HUES6 (cell line): Measurements from ENCODE around the gene CTNNBL1.
A peak's percentile ranks its signal among the peaks of the same experiment; 100 is the strongest.

Experiments
- H3K27ac ChIP-seq: 2 replicates; pipeline ENCODE4 v1.7.0; 2013; ENCODE audit warnings: low read depth, mild to moderate bottlenecking, low read length, inconsistent platforms
- H3K27me3 ChIP-seq: 2 replicates; pipeline ENCODE4 v1.6.1; 2013; ENCODE audit warnings: low read length; ENCODE audit not compliant: control insufficient read depth, insufficient read depth
- H3K36me3 ChIP-seq: 2 replicates; pipeline ENCODE4 v1.6.1; 2013; ENCODE audit warnings: low read length; ENCODE audit not compliant: control insufficient read depth, insufficient read depth
- H3K4me1 ChIP-seq: 2 replicates; pipeline ENCODE4 v1.6.1; 2013; ENCODE audit warnings: low read length; ENCODE audit not compliant: control insufficient read depth, insufficient read depth
- H3K4me3 ChIP-seq: 2 replicates; pipeline ENCODE4 v1.5.1; 2013; ENCODE audit warnings: low read depth, low read length
- H3K9ac ChIP-seq: one replicate; pipeline ENCODE4 v1.6.1; 2013; ENCODE audit warnings: mild to moderate bottlenecking, low read length
- H3K9me3 ChIP-seq: 2 replicates; pipeline ENCODE4 v1.6.1; 2013; ENCODE audit warnings: low read depth, low read length; ENCODE audit not compliant: control insufficient read depth, insufficient read depth

Gene CTNNBL1

GRCh38 chr20:37896932-37897548 lies 203.2 kb downstream of the CTNNBL1 start:
- peaks cover 8% of the 10 kb centered on the region; the same call in 1 of the 2 replicates for H3K4me1 ChIP-seq
- no peaks in the 10 kb centered on the region for H3K36me3 ChIP-seq
- H3K4me3 ChIP-seq: no peak overlapping the region
- H3K27me3 ChIP-seq: peaks cover 22% of the 10 kb centered on the region; the same call in 1 of the 2 replicates
- no peaks in the 10 kb centered on the region for H3K9me3 ChIP-seq
- no peak overlapping the region for H3K27ac ChIP-seq
- no peak overlapping the region for H3K9ac ChIP-seq

GRCh38 chr20:37898233-37899104 lies 204.6 kb downstream of the CTNNBL1 start:
- H3K27ac ChIP-seq: no peak overlapping the region
- no peaks in the 10 kb centered on the region for H3K36me3 ChIP-seq
- no peaks in the 10 kb centered on the region for H3K9me3 ChIP-seq
- H3K27me3 ChIP-seq: peaks cover 34% of the 10 kb centered on the region
- H3K9ac ChIP-seq: no peak overlapping the region
- peaks cover 8% of the 10 kb centered on the region; the same call in 1 of the 2 replicates for H3K4me1 ChIP-seq
- no peak overlapping the region for H3K4me3 ChIP-seq

GRCh38 chr20:37899105-37900045 lies 205.5 kb downstream of the CTNNBL1 start:
- Histone ChIP-seq H3K27me3 (peaks cover 43% of the 10 kb centered on the region), H3K9me3 (no peaks in the 10 kb centered on the region), H3K36me3 (no peaks in the 10 kb centered on the region), H3K9ac (no peak overlapping the region), H3K4me1 (peaks cover 8% of the 10 kb centered on the region; the same call in 1 of the 2 replicates), H3K27ac (no peak overlapping the region), H3K4me3 (no peak overlapping the region)

GRCh38 chr20:37901240-37901639 lies 207.4 kb downstream of the CTNNBL1 start:
- Histone ChIP-seq H3K27me3 (peaks cover 58% of the 10 kb centered on the region), H3K4me1 (peaks cover 15% of the 10 kb centered on the region; the same call in 1 of the 2 replicates)

GRCh38 chr20:37901654-37902503 lies 208.0 kb downstream of the CTNNBL1 start:
- Histone ChIP-seq H3K27ac (no peak overlapping the region), H3K36me3 (no peaks in the 10 kb centered on the region), H3K4me3 (no peak overlapping the region; the same call in 1 of the 2 replicates), H3K9me3 (no peaks in the 10 kb centered on the region), H3K9ac (no peak overlapping the region), H3K4me1 (peaks cover 18% of the 10 kb centered on the region), H3K27me3 (peaks cover 63% of the 10 kb centered on the region)

More at GRCh38 chr20:37901240-37901639, 207.4 kb downstream of the CTNNBL1 start:
- no peaks in the 10 kb centered on the region for H3K36me3 ChIP-seq
- H3K9ac ChIP-seq: no peak overlapping the region
- no peaks in the 10 kb centered on the region for H3K9me3 ChIP-seq
- no peak overlapping the region for H3K4me3 ChIP-seq
- H3K27ac ChIP-seq: no peak overlapping the region

- H3K4me1 ChIP-seq: peaks cover 23% of the 10 kb centered on the region
- no peaks in the 10 kb centered on the region for H3K9me3 ChIP-seq
- H3K4me3 ChIP-seq: peak within 1 kb of the TSS; percentile 59
- no peak within 1 kb of the TSS for H3K9ac ChIP-seq
- no peak within 1 kb of the TSS for H3K27ac ChIP-seq
- peaks cover 63% of the 10 kb centered on the region for H3K27me3 ChIP-seq
- H3K36me3 ChIP-seq: no peaks in the 10 kb centered on the region
Observed at GRCh38 chr20:37902504-37903313, 208.9 kb downstream of the CTNNBL1 start, which contains the start of gene VSTM2L. TSS of gene VSTM2L (plus strand) at chr20:37903127. CDS start at chr20:37903351, 224 bp downstream.

- Histone ChIP-seq H3K4me3 (peak overlapping the region; percentile 59), H3K27ac (no peak overlapping the region), H3K36me3 (no peaks in the 10 kb centered on the region), H3K27me3 (peaks cover 71% of the 10 kb centered on the region), H3K9ac (no peak overlapping the region), H3K4me1 (peaks cover 31% of the 10 kb centered on the region), H3K9me3 (no peaks in the 10 kb centered on the region)
Observed at GRCh38 chr20:37903317-37904007, 209.6 kb downstream of the CTNNBL1 start.

GRCh38 chr20:37904008-37904642 lies 210.3 kb downstream of the CTNNBL1 start:
- Histone ChIP-seq H3K9me3 (no peaks in the 10 kb centered on the region), H3K27ac (no peak overlapping the region), H3K9ac (no peak overlapping the region), H3K4me1 (peaks cover 31% of the 10 kb centered on the region), H3K36me3 (no peaks in the 10 kb centered on the region), H3K4me3 (no peak overlapping the region), H3K27me3 (peaks cover 75% of the 10 kb centered on the region)

GRCh38 chr20:37904845-37905373 lies 211.1 kb downstream of the CTNNBL1 start:
- H3K27me3 ChIP-seq: peaks cover 73% of the 10 kb centered on the region
- no peak overlapping the region for H3K9ac ChIP-seq
- no peak overlapping the region for H3K4me3 ChIP-seq
- H3K27ac ChIP-seq: no peak overlapping the region
- H3K36me3 ChIP-seq: no peaks in the 10 kb centered on the region
- H3K9me3 ChIP-seq: no peaks in the 10 kb centered on the region
- H3K4me1 ChIP-seq: peaks cover 31% of the 10 kb centered on the region
